C4-2B (cell line): ENCODE measurements around the gene RGS7BP.
A peak's percentile ranks its signal among the peaks of the same experiment; 100 is the strongest.

Experiments
- H3K27ac ChIP-seq: fragments of 450-650 bp; 2 replicates; pipeline ENCODE4 v1.5.1; 2017
- CTCF ChIP-seq: fragments of 450-650 bp; conservative IDR thresholded peaks from 2 replicates; pipeline ENCODE4 v1.5.1; 2017; ENCODE audit warnings: mild to moderate bottlenecking
- ZFX ChIP-seq: fragments of 450-650 bp; IDR thresholded peaks from 2 replicates; pipeline ENCODE4 v1.6.1; 2017

Gene RGS7BP

GRCh38 chr5:64505769-64506566 lies at the start of gene RGS7BP:
TSS of gene RGS7BP (plus strand) at chr5:64506015. CDS start at chr5:64506625, 610 bp downstream.
- H3K27ac ChIP-seq = no peak within 1 kb of the TSS
- TF ChIP-seq CTCF (peak; percentile 69), ZFX (no peak)

GRCh38 chr5:64457846-64458245 lies 48.0 kb upstream of the RGS7BP start:
- H3K27ac ChIP-seq = no peak overlapping the region
- no peak for TF ChIP-seq CTCF
- TF ChIP-seq ZFX = no peak

- TF ChIP-seq CTCF (no peak), ZFX (no peak)
- no peak overlapping the region for H3K27ac ChIP-seq
Measured at GRCh38 chr5:64458948-64459347, 46.9 kb upstream of the RGS7BP start.

GRCh38 chr5:64462391-64462790 lies 43.4 kb upstream of the RGS7BP start:
- no peak for TF ChIP-seq CTCF
- TF ChIP-seq ZFX = no peak

GRCh38 chr5:64486163-64486562 lies 19.7 kb upstream of the RGS7BP start:
- TF ChIP-seq ZFX (no peak), CTCF (no peak)

More at GRCh38 chr5:64462391-64462790, 43.4 kb upstream of the RGS7BP start:
- H3K27ac ChIP-seq = no peak overlapping the region

GRCh38 chr5:64487283-64487682 lies 18.5 kb upstream of the RGS7BP start:
- no peak for TF ChIP-seq ZFX
- no peak for TF ChIP-seq CTCF

More at GRCh38 chr5:64486163-64486562, 19.7 kb upstream of the RGS7BP start:
- H3K27ac ChIP-seq = no peak overlapping the region

GRCh38 chr5:64489857-64490256 lies 16.0 kb upstream of the RGS7BP start:
- TF ChIP-seq ZFX (no peak), CTCF (no peak)

More at GRCh38 chr5:64487283-64487682, 18.5 kb upstream of the RGS7BP start:
- no peak overlapping the region for H3K27ac ChIP-seq

More at GRCh38 chr5:64489857-64490256, 16.0 kb upstream of the RGS7BP start:
- H3K27ac ChIP-seq = no peak overlapping the region
